PC-3 (cell line): ENCODE data around the gene TIMP4. TPM values are rescaled to one million over a fixed set of nuclear protein-coding genes. Genes with fewer than 3 reads are reported as not detected.

ENCODE experiments used
- ATAC-seq: fragments of 200-7000 bp; cut with Tn5 transposase; 2 replicates; pipeline ENCODE4 v1.9.1; 2020; ENCODE audit warnings: mild to moderate bottlenecking, moderate library complexity
- BruUV-seq: library from RNA; stranded (reverse); fragments of 400-500 nt; replicated peaks from 2 replicates; lab custom pipeline; 2021; lab: Mats Ljungman, UMichigan
- CTCF ChIA-PET: fragments of 300-600 bp; sonication (Branson Sonifier 250); formaldehyde crosslinking; loops from one replicate; lab custom pipeline; 2022; ENCODE audit warnings: antibody characterized with exemption; lab: Charles Lee
- POLR2A ChIA-PET: fragments of 300-600 bp; sonication (Branson Sonifier 250); formaldehyde crosslinking; loops from one replicate; lab custom pipeline; 2022; ENCODE audit warnings: antibody characterized with exemption; ENCODE audit not compliant: unreplicated experiment; lab: Charles Lee
- DNase-seq: peaks from one replicate; pipeline ENCODE4 v3.0.0-alpha.2; 2015
- H2AFZ ChIP-seq: fragments of 300-600 bp; sonication (generic); 2 replicates; pipeline ENCODE4 v1.6.0; 2016; ENCODE audit warnings: antibody characterized with exemption, low read length
- H3F3A ChIP-seq: fragments of 300-600 bp; sonication (generic); one replicate; pipeline ENCODE4 v1.6.0; 2017; ENCODE audit warnings: antibody characterized with exemption, low read length, control low read depth, mild to moderate bottlenecking; ENCODE audit not compliant: unreplicated experiment
- H3K27ac ChIP-seq: fragments of 300-600 bp; sonication (generic); 2 replicates; pipeline ENCODE4 v1.5.1; 2016; ENCODE audit warnings: mild to moderate bottlenecking, low read length
- H3K27me3 ChIP-seq: fragments of 300-600 bp; sonication (generic); 2 replicates; pipeline ENCODE4 v1.6.1; 2016; ENCODE audit warnings: low read length, mixed read lengths
- H3K36me3 ChIP-seq: fragments of 300-600 bp; sonication (generic); 2 replicates; pipeline ENCODE4 v1.6.1; 2016; ENCODE audit warnings: low read depth, mixed run types, low read length, mixed read lengths
- H3K4me1 ChIP-seq: fragments of 300-600 bp; sonication (generic); 2 replicates; pipeline ENCODE4 v1.5.1; 2016; ENCODE audit warnings: low read length; ENCODE audit not compliant: insufficient read depth
- H3K4me2 ChIP-seq: fragments of 300-600 bp; sonication (generic); 2 replicates; pipeline ENCODE4 v1.6.0; 2016; ENCODE audit warnings: low read length
- H3K4me3 ChIP-seq: fragments of 300-600 bp; sonication (generic); 2 replicates; pipeline ENCODE4 v1.5.1; 2016; ENCODE audit warnings: mild to moderate bottlenecking, low read length, mixed read lengths
- H3K79me2 ChIP-seq: fragments of 300-600 bp; sonication (generic); 2 replicates; pipeline ENCODE4 v1.6.1; 2017; ENCODE audit warnings: low read length, mixed read lengths
- H3K9ac ChIP-seq: fragments of 300-600 bp; sonication (generic); 2 replicates; pipeline ENCODE4 v1.6.0; 2016; ENCODE audit warnings: mild to moderate bottlenecking, low read length
- H3K9me2 ChIP-seq: fragments of 300-600 bp; sonication (generic); replicated peaks from 2 replicates; pipeline ENCODE4 v1.6.1; 2016; ENCODE audit warnings: mixed run types, low read length, mixed read lengths
- H3K9me3 ChIP-seq: fragments of 300-600 bp; sonication (generic); 2 replicates; pipeline ENCODE4 v1.6.1; 2016; ENCODE audit warnings: low read length, mixed read lengths
- H4K20me1 ChIP-seq: fragments of 300-600 bp; sonication (generic); 2 replicates; pipeline ENCODE4 v1.6.1; 2016; ENCODE audit warnings: low read length, mixed read lengths
- EZH2 ChIP-seq: fragments of 300-600 bp; sonication (generic); IDR thresholded peaks from one replicate; pipeline ENCODE4 v1.6.1; 2017; ENCODE audit warnings: antibody characterized with exemption, mild to moderate bottlenecking, low read length; ENCODE audit not compliant: unreplicated experiment
- EZH2phosphoT487 ChIP-seq: fragments of 300-600 bp; sonication (generic); IDR thresholded peaks from 2 replicates; pipeline ENCODE4 v1.6.1; 2018; ENCODE audit warnings: mild to moderate bottlenecking, antibody characterized with exemption, low read length, borderline replicate concordance
- intact Hi-C: fragments of 100-400 bp; cut with micrococcal nuclease; formaldehyde crosslinking; loops from 2 replicates; pipeline ENCODE4 v1.9.0; 2023
- total RNA-seq: library from RNA; depleted of rRNA; stranded (reverse); fragments of >200 nt; gene quantifications from 2 replicates; pipeline ENCODE4 v1.2.3, GENCODE V29; 2014
- TF ChIP-seq, protein P1 (sequence below): fragments of 300-600 bp; sonication (generic); conservative IDR thresholded peaks from 2 replicates; pipeline ENCODE4 v1.5.1; 2017; ENCODE audit warnings: antibody characterized with exemption, low read depth, mild to moderate bottlenecking, low read length

TIMP4 gene
- total RNA-seq, 1 experiment from 2014 or later: 7.3 TPM

DNA sequence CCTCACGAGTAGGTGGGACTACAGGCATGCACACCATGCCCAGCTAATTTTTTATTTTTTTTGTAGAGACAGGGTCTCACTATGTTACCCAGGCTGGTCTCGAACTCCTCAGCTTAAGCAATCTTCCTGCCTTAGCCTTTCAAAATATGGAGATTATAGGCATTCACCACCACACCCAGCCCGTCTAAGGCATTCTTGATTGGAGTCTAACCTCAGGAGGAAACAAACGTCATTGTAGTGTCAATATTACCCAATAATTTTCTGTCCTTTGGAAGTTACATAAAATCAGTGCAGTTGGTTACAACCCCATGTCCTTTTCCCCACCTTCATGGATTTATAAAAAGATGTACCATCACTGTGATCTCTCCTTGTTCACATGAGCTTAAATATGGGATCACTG, 41.8 kb downstream of the TIMP4 start:
- CTCF ChIA-PET: no interaction called here
- TF ChIP-seq EZH2phosphoT487 (no peak), EZH2 (no peak)
- TF ChIP-seq, protein P1, sequence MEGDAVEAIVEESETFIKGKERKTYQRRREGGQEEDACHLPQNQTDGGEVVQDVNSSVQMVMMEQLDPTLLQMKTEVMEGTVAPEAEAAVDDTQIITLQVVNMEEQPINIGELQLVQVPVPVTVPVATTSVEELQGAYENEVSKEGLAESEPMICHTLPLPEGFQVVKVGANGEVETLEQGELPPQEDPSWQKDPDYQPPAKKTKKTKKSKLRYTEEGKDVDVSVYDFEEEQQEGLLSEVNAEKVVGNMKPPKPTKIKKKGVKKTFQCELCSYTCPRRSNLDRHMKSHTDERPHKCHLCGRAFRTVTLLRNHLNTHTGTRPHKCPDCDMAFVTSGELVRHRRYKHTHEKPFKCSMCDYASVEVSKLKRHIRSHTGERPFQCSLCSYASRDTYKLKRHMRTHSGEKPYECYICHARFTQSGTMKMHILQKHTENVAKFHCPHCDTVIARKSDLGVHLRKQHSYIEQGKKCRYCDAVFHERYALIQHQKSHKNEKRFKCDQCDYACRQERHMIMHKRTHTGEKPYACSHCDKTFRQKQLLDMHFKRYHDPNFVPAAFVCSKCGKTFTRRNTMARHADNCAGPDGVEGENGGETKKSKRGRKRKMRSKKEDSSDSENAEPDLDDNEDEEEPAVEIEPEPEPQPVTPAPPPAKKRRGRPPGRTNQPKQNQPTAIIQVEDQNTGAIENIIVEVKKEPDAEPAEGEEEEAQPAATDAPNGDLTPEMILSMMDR: no peak

DNA sequence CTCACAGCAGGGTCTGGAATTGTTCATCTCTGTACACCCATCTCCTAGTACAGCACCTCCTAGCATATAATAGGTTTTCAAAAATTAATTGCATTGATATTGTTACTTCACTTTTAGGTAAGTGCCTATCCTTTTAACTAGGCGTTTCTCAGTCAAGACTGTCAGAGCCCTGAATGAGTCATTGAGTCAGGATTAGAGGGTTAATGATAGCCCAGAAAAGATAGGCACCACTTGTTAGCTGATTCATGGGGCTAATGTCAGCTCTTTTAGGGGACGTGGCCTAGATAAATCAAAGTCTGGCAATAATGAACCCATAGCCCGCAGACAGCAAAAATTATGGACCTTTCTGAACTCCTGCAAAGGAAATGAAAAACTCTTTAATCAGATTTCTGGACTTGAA, 42.9 kb downstream of the TIMP4 start:
- Histone ChIP-seq H4K20me1 (no peaks in the 10 kb centered on the region), H3K36me3 (no peaks in the 10 kb centered on the region), H3K4me2 (no peak overlapping the region), H3K9ac (no peak overlapping the region), H3K79me2 (no peaks in the 10 kb centered on the region), H3F3A (no peaks in the 10 kb centered on the region), H2AFZ (no peak overlapping the region), H3K27me3 (peaks cover 30% of the 10 kb centered on the region; the same call in 1 of the 2 replicates), H3K27ac (no peak overlapping the region), H3K4me3 (no peak overlapping the region), H3K9me3 (no peaks in the 10 kb centered on the region), H3K9me2 (no peaks in the 10 kb centered on the region), H3K4me1 (no peaks in the 10 kb centered on the region)
- intact Hi-C loops: no loop called here
- ChIA-PET POLR2A (no interaction called here), CTCF (interaction anchor here (0.6 kb wide), 1 partner anchor 19 kb away, joined by 3 read pairs; no protein-coding TSS in a partner anchor)
- ATAC-seq (no peak), DNase-seq (no peak)
- BruUV-seq: no TSS peak
- TF ChIP-seq, protein P1: no peak
- TF ChIP-seq EZH2phosphoT487: no peak
- no peak for TF ChIP-seq EZH2

More for the DNA sequence above, 41.8 kb downstream of the TIMP4 start:
- H3K27me3 ChIP-seq: peaks cover 30% of the 10 kb centered on the region; the same call in 1 of the 2 replicates
- no TSS peak for BruUV-seq
- H3K27ac ChIP-seq: no peak overlapping the region
- DNase-seq: no peak
- no peak overlapping the region for H3K4me2 ChIP-seq
- POLR2A ChIA-PET: no interaction called here
- no peak overlapping the region for H3K9ac ChIP-seq
- H4K20me1 ChIP-seq: no peaks in the 10 kb centered on the region
- no peak overlapping the region for H3K4me3 ChIP-seq
- H3K9me3 ChIP-seq: no peaks in the 10 kb centered on the region
- intact Hi-C loops: no loop called here
- no peaks in the 10 kb centered on the region for H3K4me1 ChIP-seq
- H3K9me2 ChIP-seq: no peaks in the 10 kb centered on the region
- no peak for ATAC-seq
- no peak overlapping the region for H2AFZ ChIP-seq
- no peaks in the 10 kb centered on the region for H3K79me2 ChIP-seq
- H3F3A ChIP-seq: no peaks in the 10 kb centered on the region
- no peaks in the 10 kb centered on the region for H3K36me3 ChIP-seq

DNA sequence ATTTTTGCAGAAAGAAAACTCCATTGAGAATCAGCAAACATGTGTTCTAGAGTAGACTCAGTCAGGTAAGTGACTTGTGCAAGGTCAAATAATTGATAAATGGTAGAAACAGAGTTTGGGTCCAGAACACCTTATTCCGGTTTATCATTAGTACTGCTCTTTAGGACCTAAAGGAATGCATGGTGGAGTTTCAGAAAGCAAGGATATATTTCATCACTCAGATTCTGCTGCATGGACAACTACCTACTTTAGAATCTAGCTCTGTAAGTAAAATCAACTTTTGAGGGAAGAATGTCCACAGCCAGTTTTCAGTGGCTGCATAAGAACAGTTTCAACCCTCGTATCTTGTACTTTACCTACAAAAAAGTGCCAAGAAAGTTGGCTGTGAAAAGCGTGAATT, 43.6 kb downstream of the TIMP4 start:
- ATAC-seq (no peak), DNase-seq (no peak)
- TF ChIP-seq, protein P1: no peak
- TF ChIP-seq EZH2 (no peak), EZH2phosphoT487 (no peak)
- Histone ChIP-seq H3K9me3 (no peaks in the 10 kb centered on the region), H2AFZ (no peak overlapping the region), H3K9ac (no peak overlapping the region), H3K27ac (no peak overlapping the region), H3K27me3 (peaks cover 30% of the 10 kb centered on the region; the same call in 1 of the 2 replicates), H3F3A (no peaks in the 10 kb centered on the region), H3K4me2 (no peak overlapping the region), H3K4me1 (no peaks in the 10 kb centered on the region), H3K79me2 (no peaks in the 10 kb centered on the region), H3K4me3 (no peak overlapping the region), H4K20me1 (no peaks in the 10 kb centered on the region), H3K9me2 (no peaks in the 10 kb centered on the region), H3K36me3 (no peaks in the 10 kb centered on the region)
- no TSS peak for BruUV-seq
- intact Hi-C loops: no loop called here
- POLR2A ChIA-PET: no interaction called here
- CTCF ChIA-PET: no interaction called here
